Hepatocyte (in vitro differentiated cells): ENCODE results near the gene SLC12A5. TPM values are rescaled to one million over a fixed set of nuclear protein-coding genes. Genes with fewer than 3 reads are reported as not detected.

ENCODE experiments used
- DNase-seq: peaks from one replicate; pipeline ENCODE4 v3.0.0-alpha.2; 2016; ENCODE audit warnings: low spot score
- H2AFZ ChIP-seq: fragments of 200-600 bp; sonication (generic); 2 replicates; pipeline ENCODE4 v1.6.0; 2016; ENCODE audit warnings: antibody characterized with exemption, mild to moderate bottlenecking
- H3K27ac ChIP-seq: fragments of 200-600 bp; sonication (generic); 2 replicates; pipeline ENCODE4 v1.5.1; 2016; ENCODE audit warnings: mild to moderate bottlenecking
- H3K27me3 ChIP-seq: fragments of 200-600 bp; sonication (generic); 2 replicates; pipeline ENCODE4 v1.6.1; 2016
- H3K36me3 ChIP-seq: fragments of 200-600 bp; sonication (generic); replicated peaks from 2 replicates; pipeline ENCODE4 v1.5.1; 2016; ENCODE audit warnings: low read depth; ENCODE audit not compliant: insufficient read depth
- H3K4me1 ChIP-seq: fragments of 200-600 bp; sonication (generic); 2 replicates; pipeline ENCODE4 v1.5.1; 2016; ENCODE audit warnings: mild to moderate bottlenecking, moderate library complexity; ENCODE audit not compliant: insufficient read depth
- H3K4me2 ChIP-seq: fragments of 200-600 bp; sonication (generic); 2 replicates; pipeline ENCODE4 v1.6.0; 2016
- H3K4me3 ChIP-seq: fragments of 200-600 bp; sonication (generic); 2 replicates; pipeline ENCODE4 v1.5.1; 2016; ENCODE audit warnings: mild to moderate bottlenecking
- H3K79me2 ChIP-seq: fragments of 200-600 bp; sonication (generic); 2 replicates; pipeline ENCODE4 v1.6.0; 2017; ENCODE audit warnings: mild to moderate bottlenecking
- H3K9me2 ChIP-seq: fragments of 200-600 bp; sonication (generic); replicated peaks from 2 replicates; pipeline ENCODE4 v1.6.0; 2017; ENCODE audit warnings: mild to moderate bottlenecking; ENCODE audit not compliant: insufficient read depth
- H3K9me3 ChIP-seq: fragments of 200-600 bp; sonication (generic); 2 replicates; pipeline ENCODE4 v1.5.1; 2016; ENCODE audit warnings: low read depth, mild to moderate bottlenecking
- H4K20me1 ChIP-seq: fragments of 200-600 bp; sonication (generic); 2 replicates; pipeline ENCODE4 v1.6.0; 2016; ENCODE audit warnings: mild to moderate bottlenecking; ENCODE audit not compliant: insufficient read depth, poor library complexity, severe bottlenecking
- CTCF ChIP-seq: fragments of 200-600 bp; sonication (generic); IDR thresholded peaks from 2 replicates; pipeline ENCODE4 v1.5.1; 2016; ENCODE audit warnings: antibody characterized with exemption, mild to moderate bottlenecking; ENCODE audit not compliant: poor library complexity
- EZH2 ChIP-seq: fragments of 200-600 bp; sonication (generic); IDR thresholded peaks from 2 replicates; pipeline ENCODE4 v1.6.1; 2016; ENCODE audit warnings: antibody characterized with exemption, mild to moderate bottlenecking, borderline replicate concordance
- EZH2phosphoT487 ChIP-seq: fragments of 200-600 bp; sonication (generic); IDR thresholded peaks from one replicate; pipeline ENCODE4 v1.6.1; 2018; ENCODE audit warnings: antibody characterized with exemption, mild to moderate bottlenecking, low read depth, moderate library complexity; ENCODE audit not compliant: unreplicated experiment, severe bottlenecking
- WGBS: methylation state at CpG from one replicate; pipeline ENCODE4 v1.1.6; 2016; ENCODE audit warnings: low lambda C conversion rate; ENCODE audit errors: missing lambda C conversion rate; 5-methylcytosine and 5-hydroxymethylcytosine counted together
- polyA plus RNA-seq: library from polyadenylated mRNA; unstranded; fragments of >200 nt; fragmentation: Nextera tagmentation; extraction: Ambion mirVana; gene quantifications from 2 replicates; pipeline ENCODE4 v1.2.1, GENCODE V29; 2016
- total RNA-seq: library from RNA; depleted of rRNA; stranded (reverse); fragments of >200 nt; gene quantifications from 2 replicates; pipeline ENCODE4 v1.2.3, GENCODE V29; 2014

SLC12A5 gene
- total and polyA plus RNA-seq, 2 experiments from 2014 or later, result 0.57 to 3.1 TPM

- Histone ChIP-seq H3K36me3 (no peaks in the 10 kb centered on the region), H3K27ac (no peak overlapping the region), H2AFZ (no peak overlapping the region), H3K4me1 (no peaks in the 10 kb centered on the region), H3K9me2 (no peaks in the 10 kb centered on the region), H3K27me3 (peaks cover 15% of the 10 kb centered on the region), H4K20me1 (no peaks in the 10 kb centered on the region), H3K79me2 (no peaks in the 10 kb centered on the region), H3K4me2 (no peak overlapping the region), H3K9me3 (no peaks in the 10 kb centered on the region), H3K4me3 (no peak overlapping the region)
- DNase-seq, result no peak
- TF ChIP-seq EZH2phosphoT487 (no peak), CTCF (no peak), EZH2 (no peak)
- 89% methylated on average over 11 of the region's 11 CpGs for WGBS
These were observed 22.1 kb upstream of the SLC12A5 start for GRCh38 chr20:46006964-46007363.

- Histone ChIP-seq H4K20me1 (no peaks in the 10 kb centered on the region), H3K36me3 (no peaks in the 10 kb centered on the region), H3K4me2 (no peak overlapping the region), H3K27me3 (peaks cover 16% of the 10 kb centered on the region), H3K4me3 (no peak overlapping the region), H3K4me1 (no peaks in the 10 kb centered on the region), H3K9me3 (no peaks in the 10 kb centered on the region), H3K9me2 (no peaks in the 10 kb centered on the region), H2AFZ (no peak overlapping the region), H3K79me2 (no peaks in the 10 kb centered on the region), H3K27ac (no peak overlapping the region)
- WGBS, result 74% methylated on average over 4 of the region's 4 CpGs
- TF ChIP-seq EZH2phosphoT487 (no peak), EZH2 (no peak), CTCF (no peak)
- DNase-seq, result no peak
These were observed 21.3 kb upstream of the SLC12A5 start for GRCh38 chr20:46007671-46008070.

GRCh38 chr20:46009816-46010215 lies 19.2 kb upstream of the SLC12A5 start:
- H3K27me3 ChIP-seq, result peaks cover 28% of the 10 kb centered on the region
- H3K4me1 ChIP-seq, result peaks cover 6% of the 10 kb centered on the region
- WGBS, result 89% methylated on average over 20 of the region's 20 CpGs

More at GRCh38 chr20:46009816-46010215, 19.2 kb upstream of the SLC12A5 start:
- H3K4me2 ChIP-seq, result no peak overlapping the region
- no peaks in the 10 kb centered on the region for H3K9me3 ChIP-seq
- no peaks in the 10 kb centered on the region for H3K79me2 ChIP-seq
- no peaks in the 10 kb centered on the region for H3K9me2 ChIP-seq
- TF ChIP-seq EZH2phosphoT487 (no peak), CTCF (no peak), EZH2 (no peak)
- H3K4me3 ChIP-seq, result no peak overlapping the region
- H3K36me3 ChIP-seq, result no peaks in the 10 kb centered on the region
- DNase-seq, result no peak
- H2AFZ ChIP-seq, result no peak overlapping the region
- H3K27ac ChIP-seq, result no peak overlapping the region
- no peaks in the 10 kb centered on the region for H4K20me1 ChIP-seq
